Stimulated activated naive CD4-positive, alpha-beta T cell treated with Interleukin-2 at 50 U/mL for 16 hours (primary cell): ENCODE data around the gene SGCD.

Source experiments
- DNase-seq: peaks from one replicate; lab custom pipeline; 2025; lab: John Stamatoyannopoulos, UW

The SGCD gene

DNA sequence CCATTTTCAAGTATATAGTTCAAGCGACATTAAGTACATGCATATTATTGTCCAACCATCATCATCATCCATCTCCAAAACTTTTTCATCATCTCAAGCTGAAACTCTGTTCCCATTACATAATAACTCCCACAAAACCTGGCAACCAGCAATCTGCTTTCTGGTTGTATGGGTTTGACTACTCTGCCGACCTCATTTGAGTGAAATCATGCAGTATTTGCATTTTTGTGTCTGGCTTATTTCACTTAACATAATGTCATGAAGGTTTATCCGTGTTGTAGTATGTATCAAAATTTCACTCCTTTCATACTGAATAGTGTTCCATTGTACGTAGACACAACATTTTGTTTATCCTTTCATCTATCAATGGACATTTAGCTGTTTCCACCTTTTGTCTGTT lies 74.8 kb downstream of the SGCD start:
- no peak for DNase-seq

GRCh38 chr5:156402387-156402921 lies 75.5 kb downstream of the SGCD start:
- DNase-seq = peak; percentile 57

- DNase-seq = no peak
These were observed 79.0 kb downstream of the SGCD start for GRCh38 chr5:156405988-156406387.

GRCh38 chr5:156407251-156407650 lies 80.3 kb downstream of the SGCD start:
- DNase-seq = no peak

DNA sequence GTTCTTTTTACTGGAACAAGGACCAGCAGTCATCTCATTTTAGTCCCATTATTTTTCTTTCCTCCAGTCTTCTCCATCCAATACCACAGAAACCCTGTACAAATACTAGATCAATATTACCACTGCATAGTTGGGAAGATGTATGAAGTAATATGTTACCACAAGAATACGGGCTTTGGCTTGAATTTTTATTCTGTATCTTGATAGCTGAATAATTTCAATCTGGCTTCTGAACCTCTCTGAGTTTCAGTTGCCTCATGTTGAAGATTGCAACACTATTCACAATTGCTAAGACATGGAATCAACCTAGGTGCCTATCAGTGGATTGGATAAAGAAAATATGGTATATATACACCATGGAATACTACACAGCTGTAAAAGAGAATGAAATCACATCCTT lies 82.9 kb downstream of the SGCD start:
- DNase-seq = no peak

DNA sequence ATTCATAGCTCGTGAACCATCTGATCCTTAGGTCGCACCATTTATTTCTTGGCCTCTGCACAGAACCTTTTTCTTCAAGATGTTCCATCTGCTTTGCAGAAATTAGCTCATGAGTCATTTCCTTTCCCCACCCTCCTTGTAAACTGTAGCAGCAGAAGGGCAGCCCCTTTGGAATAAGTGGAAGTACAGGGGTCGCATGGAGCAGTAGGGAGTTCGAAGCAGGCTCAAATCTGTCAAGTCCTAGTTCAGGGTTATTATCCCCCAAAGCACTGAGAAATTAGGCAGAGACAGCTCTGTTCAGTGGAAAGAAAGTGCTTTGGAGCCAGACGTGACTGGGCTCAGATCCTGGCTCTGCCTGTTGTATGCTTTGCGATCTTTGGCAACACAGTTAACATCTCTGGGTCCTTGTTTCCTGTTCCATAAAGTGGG lies 84.2 kb downstream of the SGCD start:
- DNase-seq = no peak

DNA sequence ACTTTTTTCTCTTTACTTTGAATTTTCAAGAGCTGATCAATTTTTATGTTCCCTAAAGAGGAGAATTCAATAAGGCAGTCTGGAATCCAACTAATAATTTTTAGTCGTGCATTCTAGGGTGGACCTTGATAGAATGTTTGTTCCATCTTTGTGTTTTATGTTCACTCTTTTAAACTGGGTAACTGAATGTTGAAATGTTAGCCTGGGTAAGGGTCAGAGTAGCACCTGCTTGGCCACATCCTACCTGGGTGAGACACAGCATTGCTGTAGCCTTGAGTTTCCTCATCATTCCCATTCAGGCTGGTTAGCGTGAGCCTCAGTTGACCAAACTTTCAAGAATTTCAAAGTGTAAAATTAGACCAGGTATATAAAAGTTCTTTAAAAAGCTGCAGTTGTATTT lies 85.0 kb downstream of the SGCD start:
- no peak for DNase-seq

GRCh38 chr5:156414391-156414790 lies 87.4 kb downstream of the SGCD start:
- DNase-seq = no peak

DNA sequence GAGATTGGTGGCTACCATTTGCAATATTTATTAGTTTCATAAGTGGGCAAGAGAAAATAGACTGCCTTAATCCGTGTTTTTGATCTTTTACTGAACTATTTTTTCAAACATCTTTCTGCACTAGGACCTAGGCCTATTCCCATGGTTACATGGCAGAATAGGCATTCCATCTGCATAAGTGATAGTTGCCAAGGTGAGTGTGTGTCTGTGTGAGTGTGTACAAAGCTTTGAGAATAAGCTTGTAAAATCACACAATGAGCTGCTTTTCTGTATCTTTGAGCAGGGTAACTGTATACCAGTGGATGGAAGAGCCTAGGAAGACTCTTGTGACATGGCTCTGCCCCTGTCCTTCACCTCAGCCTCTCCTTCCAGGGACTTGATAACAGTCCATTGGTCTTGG lies 92.7 kb downstream of the SGCD start:
- no peak for DNase-seq

GRCh38 chr5:156420665-156421064 lies 93.7 kb downstream of the SGCD start:
- DNase-seq = no peak

DNA sequence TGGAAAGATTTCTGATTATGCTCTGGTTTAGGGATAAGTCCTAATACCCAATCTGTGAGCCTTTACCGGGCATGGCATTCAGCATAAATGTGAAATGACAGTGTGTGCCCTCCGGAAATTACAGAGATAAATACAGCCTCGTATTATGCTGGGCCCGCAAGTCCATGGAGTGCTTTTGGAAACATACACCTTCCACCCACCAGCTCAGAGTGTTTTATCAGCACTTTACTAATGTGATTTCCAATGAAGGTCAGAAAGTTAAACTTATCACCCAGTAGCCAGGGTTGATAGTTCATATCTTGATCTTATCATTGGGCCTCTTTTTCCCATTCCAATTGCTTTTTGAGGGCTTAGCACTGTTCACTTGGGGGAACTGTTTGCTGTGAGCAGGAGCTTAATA lies 94.8 kb downstream of the SGCD start:
- DNase-seq = no peak

DNA sequence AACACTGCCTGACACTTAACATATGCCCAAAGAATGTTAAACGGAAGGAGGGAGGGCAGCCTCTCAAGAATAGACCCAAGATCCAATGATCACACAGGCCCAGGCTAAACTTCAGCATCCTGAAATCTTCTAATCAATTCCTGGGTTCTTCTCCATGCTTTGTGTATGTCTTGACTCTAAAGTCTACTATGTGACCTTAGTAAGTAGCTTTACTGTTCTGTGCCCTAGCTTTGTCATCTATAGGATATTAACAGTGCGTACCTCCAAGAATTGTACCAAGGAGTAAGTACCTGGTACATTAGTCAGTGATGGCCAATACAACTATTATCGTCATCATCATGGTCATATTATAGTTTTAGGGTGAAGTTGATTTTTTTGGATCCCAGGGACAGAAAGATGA lies 96.6 kb downstream of the SGCD start:
- no peak for DNase-seq

GRCh38 chr5:156427315-156427714 lies 100.4 kb downstream of the SGCD start:
- no peak for DNase-seq

DNA sequence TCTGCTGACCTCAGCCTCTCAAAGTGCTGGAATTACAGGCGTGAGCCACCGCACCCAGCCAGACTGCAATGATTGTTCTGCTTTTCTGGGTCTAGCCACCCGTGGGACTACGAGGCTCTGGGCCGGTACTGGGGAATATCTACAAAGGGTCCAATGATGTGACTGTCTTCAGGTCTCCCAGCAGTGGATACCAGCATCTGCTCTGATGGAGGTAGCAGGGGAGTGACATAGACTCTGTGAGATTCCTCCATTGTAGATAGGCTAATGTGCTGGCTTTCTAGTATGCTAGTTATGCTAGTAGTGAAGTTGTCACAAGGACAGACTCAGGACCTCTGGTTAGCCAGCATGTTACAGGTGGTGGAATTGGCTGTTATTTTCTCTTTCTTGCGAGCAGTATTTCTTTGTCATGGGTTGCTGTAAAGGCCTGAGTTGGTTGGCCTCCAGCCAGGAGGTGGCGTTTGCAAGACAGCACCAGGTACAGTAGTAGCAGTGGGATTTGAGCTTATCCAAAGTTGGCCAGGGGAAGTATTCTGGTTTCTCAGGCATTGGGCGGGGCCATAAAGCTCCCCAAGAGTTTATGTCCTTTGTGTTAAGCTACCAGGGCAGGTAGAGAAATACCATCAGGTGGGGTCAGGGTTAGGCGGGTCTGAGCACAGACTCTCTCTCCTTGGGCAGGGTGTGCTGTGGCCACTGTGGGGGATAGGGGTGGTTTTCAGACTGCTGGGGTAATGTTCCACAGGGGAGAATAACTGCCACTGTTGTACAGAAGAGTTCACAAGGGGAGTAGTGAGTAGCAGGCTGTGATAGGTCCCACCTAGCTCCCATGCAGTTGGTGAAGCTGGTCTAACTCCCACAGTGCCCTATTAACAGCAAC lies 105.2 kb downstream of the SGCD start:
- DNase-seq = no peak

- no peak for DNase-seq
These were observed 105.8 kb downstream of the SGCD start for GRCh38 chr5:156432830-156433105.

DNA sequence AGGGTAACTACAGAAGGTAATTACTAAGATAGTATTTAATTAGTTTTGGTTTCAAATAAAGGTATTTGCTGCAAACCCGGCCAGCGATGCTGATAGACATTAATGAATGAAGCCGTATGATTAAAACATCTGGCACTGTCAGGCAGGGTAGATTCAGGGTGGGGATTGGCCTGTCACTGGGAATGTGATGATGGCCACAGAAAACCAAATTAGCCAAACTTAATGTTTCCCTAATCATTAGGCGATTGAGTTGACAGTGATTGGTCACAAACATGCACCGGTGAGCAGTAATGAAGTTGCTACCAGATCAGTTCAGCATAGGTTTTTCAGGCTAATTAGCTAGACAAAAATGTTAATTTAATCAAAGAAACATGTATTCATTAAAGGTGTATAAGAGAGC lies 107.5 kb downstream of the SGCD start:
- no peak for DNase-seq

GRCh38 chr5:156435101-156435500 lies 108.1 kb downstream of the SGCD start:
- no peak for DNase-seq

DNA sequence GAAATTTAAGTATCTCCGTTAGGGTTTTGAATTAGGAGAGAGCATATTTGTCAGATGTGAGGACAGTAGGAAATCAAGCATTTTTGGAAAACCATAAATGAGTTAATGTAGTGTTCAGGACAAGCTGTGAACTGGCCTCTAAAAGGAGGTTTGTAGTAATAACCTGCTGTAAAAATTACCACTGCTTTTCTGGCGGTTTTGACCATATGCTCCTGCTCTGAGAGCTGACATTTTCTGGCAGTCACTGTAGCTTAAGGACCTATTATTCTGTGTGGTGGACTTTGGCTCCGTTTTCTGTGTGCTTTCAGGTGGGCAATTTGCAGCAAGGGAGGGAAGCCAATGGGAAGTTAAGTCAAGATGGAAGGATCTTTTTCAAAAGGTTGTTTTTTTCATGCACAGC lies 111.1 kb downstream of the SGCD start:
- no peak for DNase-seq

DNA sequence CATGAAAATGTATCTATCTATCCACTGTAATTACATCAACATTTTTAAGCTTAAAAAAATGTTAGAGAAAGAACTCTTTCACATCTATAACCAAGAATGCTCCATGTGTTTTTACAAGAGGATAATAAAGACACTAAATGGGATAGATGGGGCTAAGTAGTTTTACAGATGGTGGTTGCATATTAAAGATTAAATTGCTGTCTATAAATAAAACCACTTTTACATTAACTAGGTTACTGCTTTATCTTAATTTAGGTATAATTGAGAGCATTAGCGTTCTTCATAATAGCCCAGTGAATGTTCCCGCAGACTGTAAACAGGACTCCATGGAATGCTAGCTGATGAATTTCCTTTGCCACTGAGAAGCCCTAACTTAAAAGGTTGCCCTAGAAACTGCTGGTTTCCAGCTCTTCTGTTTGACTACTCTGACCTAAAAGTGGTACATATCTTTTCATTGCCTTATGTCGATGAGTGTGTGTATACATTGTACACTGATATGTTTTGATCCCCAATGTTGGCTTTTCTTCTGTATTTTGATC lies 117.9 kb downstream of the SGCD start:
- DNase-seq = no peak

- DNase-seq = no peak
These were observed 119.6 kb downstream of the SGCD start for GRCh38 chr5:156446526-156446925.

GRCh38 chr5:156450778-156451177 lies 123.8 kb downstream of the SGCD start:
- DNase-seq = no peak

DNA sequence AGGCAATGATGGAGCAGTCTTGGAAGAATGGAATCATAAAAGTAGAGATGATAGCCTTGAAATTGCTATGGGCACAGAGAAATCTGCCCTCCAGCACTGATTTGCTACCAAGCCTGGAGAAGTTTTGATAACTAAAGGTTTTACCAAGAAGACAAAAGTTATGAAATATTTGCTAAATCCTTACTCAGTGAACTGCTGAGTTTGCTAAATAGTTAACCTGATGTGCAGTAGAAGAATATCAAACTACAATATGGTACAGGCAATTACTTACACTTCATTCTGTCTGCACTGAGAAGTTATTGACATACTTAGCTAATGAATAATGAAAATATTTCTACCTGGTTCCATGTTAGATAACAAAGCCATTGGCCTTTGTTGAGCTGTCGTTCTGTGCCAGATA lies 124.5 kb downstream of the SGCD start:
- no peak for DNase-seq

- no peak for DNase-seq
These were observed 129.9 kb downstream of the SGCD start for GRCh38 chr5:156456857-156457256.
